ENCODE data around the gene CNTN5.

CNTN5 gene

GRCh38 chr11:99020352-99021225 is at the start of gene CNTN5:
CNTN5 (plus strand) TSS chr11:99020949.
- Mint-ChIP-seq H3K27ac (no peak within 1 kb of the TSS), H3K27me3 (peaks cover 45% of the 10 kb centered on the region), H3K4me1 (ENCODE audit: low read depth) (peaks cover 12% of the 10 kb centered on the region), H3K36me3 (ENCODE audit: low read depth) (no peaks in the 10 kb centered on the region), H3K9me3 (no peaks in the 10 kb centered on the region), H3K4me3 (peak within 1 kb of the TSS; percentile 52)
- DNase-seq = peak; percentile 36

DNA sequence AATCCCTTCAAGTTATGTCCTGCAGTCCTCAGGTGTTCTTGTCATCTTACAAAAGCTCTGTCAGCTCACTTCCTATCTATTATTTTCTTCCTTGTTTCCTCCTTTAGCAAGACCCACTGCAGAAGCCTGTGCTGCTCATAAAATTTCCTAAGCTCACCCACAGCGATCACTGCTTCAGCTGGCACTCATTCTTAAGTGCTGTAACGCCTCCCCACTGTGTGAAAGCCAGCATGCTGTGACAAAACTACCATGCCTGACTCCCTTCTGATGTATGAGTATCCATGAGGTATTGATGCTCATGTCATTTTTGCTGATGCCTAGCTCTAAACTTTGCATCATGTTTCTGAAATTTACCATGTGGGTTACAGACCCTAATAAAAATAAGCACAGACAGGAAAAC is 41.5 kb upstream of the CNTN5 start:
- Mint-ChIP-seq H3K9me3 (peaks cover 2% of the 10 kb centered on the region), H3K4me1 (ENCODE audit: low read depth) (no peaks in the 10 kb centered on the region), H3K27ac (no peak overlapping the region), H3K4me3 (no peak overlapping the region), H3K36me3 (ENCODE audit: low read depth) (no peaks in the 10 kb centered on the region), H3K27me3 (no peaks in the 10 kb centered on the region)
- no peak for DNase-seq

DNA sequence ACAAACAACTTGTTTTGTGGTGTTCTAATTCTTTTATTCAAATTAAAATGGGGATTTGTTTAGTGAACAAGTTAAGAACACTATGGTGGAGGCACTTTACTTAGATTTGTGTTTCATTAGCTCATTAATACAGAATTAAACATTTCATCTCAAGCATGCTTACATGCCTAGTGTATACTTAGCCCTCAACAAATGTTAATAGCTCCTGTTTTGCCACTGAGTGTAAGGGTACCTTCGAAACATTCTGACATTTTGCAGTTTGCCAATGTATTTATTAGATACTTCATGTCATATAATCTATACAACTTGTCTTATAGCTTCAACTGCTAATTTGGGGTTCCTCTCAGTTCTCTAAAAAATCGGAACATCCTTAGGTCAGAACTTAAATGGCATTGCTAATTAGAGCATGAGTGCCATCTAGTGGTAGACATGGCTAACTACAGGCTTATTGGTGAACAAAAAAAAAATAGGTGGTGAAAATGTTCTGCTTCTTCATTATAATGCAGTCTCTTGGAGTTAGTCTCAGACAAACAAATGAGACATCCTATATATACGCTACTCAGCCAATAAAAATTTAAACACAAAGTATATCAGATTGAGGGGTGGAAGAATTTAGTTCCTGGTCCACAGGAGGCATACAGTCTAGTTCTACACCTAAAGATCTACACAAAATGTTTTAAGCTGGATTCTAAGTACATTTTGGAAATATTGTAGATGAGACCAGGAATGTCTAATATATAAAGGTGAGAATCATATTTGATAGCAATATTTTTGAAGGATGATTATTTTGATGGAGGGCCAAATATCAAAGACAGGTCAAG is 4.9 kb upstream of the CNTN5 start:
- Mint-ChIP-seq H3K4me1 (ENCODE audit: low read depth) (peaks cover 9% of the 10 kb centered on the region), H3K36me3 (ENCODE audit: low read depth) (no peaks in the 10 kb centered on the region), H3K9me3 (no peaks in the 10 kb centered on the region), H3K4me3 (no peak overlapping the region), H3K27ac (no peak overlapping the region), H3K27me3 (peaks cover 31% of the 10 kb centered on the region)
- DNase-seq = no peak

GRCh38 chr11:99019696-99020095 is 1.1 kb upstream of the CNTN5 start:
- no peak overlapping the region for H3K4me3 Mint-ChIP-seq
- H3K27ac Mint-ChIP-seq = no peak overlapping the region
- H3K27me3 Mint-ChIP-seq = peaks cover 45% of the 10 kb centered on the region
- H3K36me3 Mint-ChIP-seq (ENCODE audit: low read depth) = no peaks in the 10 kb centered on the region
- H3K4me1 Mint-ChIP-seq (ENCODE audit: low read depth) = peaks cover 12% of the 10 kb centered on the region
- no peaks in the 10 kb centered on the region for H3K9me3 Mint-ChIP-seq
- DNase-seq = no peak

GRCh38 chr11:99037057-99037456 is 16.3 kb downstream of the CNTN5 start:
- no peaks in the 10 kb centered on the region for H3K36me3 Mint-ChIP-seq (ENCODE audit: low read depth)
- H3K4me3 Mint-ChIP-seq = no peak overlapping the region
- no peaks in the 10 kb centered on the region for H3K27me3 Mint-ChIP-seq
- no peak for DNase-seq
- no peak overlapping the region for H3K27ac Mint-ChIP-seq
- no peaks in the 10 kb centered on the region for H3K9me3 Mint-ChIP-seq
- no peaks in the 10 kb centered on the region for H3K4me1 Mint-ChIP-seq (ENCODE audit: low read depth)

- DNase-seq = no peak
- Mint-ChIP-seq H3K36me3 (ENCODE audit: low read depth) (no peaks in the 10 kb centered on the region), H3K27me3 (no peaks in the 10 kb centered on the region), H3K4me1 (ENCODE audit: low read depth) (no peaks in the 10 kb centered on the region), H3K27ac (no peak overlapping the region), H3K9me3 (peaks cover 14% of the 10 kb centered on the region), H3K4me3 (no peak overlapping the region)
Measured at GRCh38 chr11:99063331-99063730, 42.6 kb downstream of the CNTN5 start.

GRCh38 chr11:99065121-99065520 is 44.4 kb downstream of the CNTN5 start:
- Mint-ChIP-seq H3K4me1 (ENCODE audit: low read depth) (peaks cover 4% of the 10 kb centered on the region), H3K27me3 (no peaks in the 10 kb centered on the region), H3K4me3 (no peak overlapping the region), H3K9me3 (peaks cover 14% of the 10 kb centered on the region), H3K27ac (no peak overlapping the region), H3K36me3 (ENCODE audit: low read depth) (no peaks in the 10 kb centered on the region)
- no peak for DNase-seq

GRCh38 chr11:99066618-99067317 is 46.0 kb downstream of the CNTN5 start:
- Mint-ChIP-seq H3K36me3 (ENCODE audit: low read depth) (no peaks in the 10 kb centered on the region), H3K4me3 (no peak overlapping the region), H3K27me3 (no peaks in the 10 kb centered on the region), H3K9me3 (peaks cover 5% of the 10 kb centered on the region), H3K4me1 (ENCODE audit: low read depth) (peaks cover 6% of the 10 kb centered on the region), H3K27ac (no peak overlapping the region)
- no peak for DNase-seq

- H3K36me3 Mint-ChIP-seq (ENCODE audit: low read depth) = no peaks in the 10 kb centered on the region
- no peak overlapping the region for H3K27ac Mint-ChIP-seq
- H3K4me1 Mint-ChIP-seq (ENCODE audit: low read depth) = peaks cover 6% of the 10 kb centered on the region
- DNase-seq = no peak
- peaks cover 9% of the 10 kb centered on the region for H3K9me3 Mint-ChIP-seq
- H3K4me3 Mint-ChIP-seq = no peak overlapping the region
- no peaks in the 10 kb centered on the region for H3K27me3 Mint-ChIP-seq
Measured at GRCh38 chr11:99068832-99069231, 48.1 kb downstream of the CNTN5 start.

DNA sequence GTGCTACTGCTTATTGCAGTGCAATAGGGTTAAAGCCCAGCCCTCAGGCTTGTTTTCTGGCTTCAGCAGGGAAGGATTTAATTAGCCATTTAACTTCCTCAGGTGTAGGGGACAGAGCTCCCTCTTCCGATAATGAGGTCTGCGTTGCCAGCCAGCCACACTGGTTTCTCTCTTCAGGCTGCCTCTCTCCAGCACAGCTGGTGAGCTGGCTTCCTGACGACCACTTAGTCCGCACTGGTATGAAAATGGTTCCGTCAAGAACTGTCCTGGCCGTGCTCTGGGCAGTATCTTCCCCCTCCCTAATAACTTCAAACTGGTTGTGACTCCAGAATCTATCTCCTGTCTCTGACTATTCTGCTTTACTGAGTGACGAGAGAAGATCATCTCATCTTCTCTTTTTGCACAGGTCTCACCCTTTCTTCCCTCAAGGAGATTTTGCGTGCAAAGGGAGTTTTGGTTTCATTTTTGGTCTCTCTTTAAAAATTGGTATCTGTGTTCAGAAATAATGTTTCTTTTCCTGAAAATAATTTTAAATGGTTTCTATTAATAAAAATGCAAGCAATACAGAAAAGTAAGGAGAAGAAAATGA is 49.2 kb downstream of the CNTN5 start:
- no peak for DNase-seq
- Mint-ChIP-seq H3K4me1 (ENCODE audit: low read depth) (peaks cover 6% of the 10 kb centered on the region), H3K9me3 (peaks cover 6% of the 10 kb centered on the region), H3K4me3 (peak overlapping the region; percentile 54), H3K27me3 (no peaks in the 10 kb centered on the region), H3K27ac (no peak overlapping the region), H3K36me3 (ENCODE audit: low read depth) (no peaks in the 10 kb centered on the region)

DNA sequence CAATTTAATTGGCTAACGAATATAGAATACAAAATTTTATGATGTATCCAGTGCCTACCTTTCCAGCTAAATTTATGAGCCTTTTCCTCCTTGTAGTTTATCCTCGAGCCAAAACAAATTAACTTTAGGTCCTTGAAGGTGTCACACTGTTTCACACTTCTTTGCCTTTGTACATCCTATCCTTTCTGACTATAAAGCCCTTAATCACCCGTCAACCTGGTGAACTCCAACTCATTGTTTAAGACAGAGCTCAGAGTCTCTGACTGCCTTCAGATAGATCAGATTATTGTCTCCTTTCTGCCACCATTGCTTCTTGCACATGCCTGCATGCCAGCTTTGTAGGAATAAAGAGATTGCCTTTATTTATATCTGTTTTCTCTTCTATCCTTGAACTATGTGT is 58.8 kb downstream of the CNTN5 start:
- Mint-ChIP-seq H3K27me3 (no peaks in the 10 kb centered on the region), H3K27ac (no peak overlapping the region), H3K36me3 (ENCODE audit: low read depth) (no peaks in the 10 kb centered on the region), H3K4me1 (ENCODE audit: low read depth) (no peaks in the 10 kb centered on the region), H3K9me3 (no peaks in the 10 kb centered on the region), H3K4me3 (no peak overlapping the region)
- no peak for DNase-seq

GRCh38 chr11:99080154-99080553 is 59.4 kb downstream of the CNTN5 start:
- H3K4me3 Mint-ChIP-seq = no peak overlapping the region
- no peaks in the 10 kb centered on the region for H3K27me3 Mint-ChIP-seq
- no peaks in the 10 kb centered on the region for H3K36me3 Mint-ChIP-seq (ENCODE audit: low read depth)
- no peak overlapping the region for H3K27ac Mint-ChIP-seq
- no peak for DNase-seq
- no peaks in the 10 kb centered on the region for H3K4me1 Mint-ChIP-seq (ENCODE audit: low read depth)
- no peaks in the 10 kb centered on the region for H3K9me3 Mint-ChIP-seq

DNA sequence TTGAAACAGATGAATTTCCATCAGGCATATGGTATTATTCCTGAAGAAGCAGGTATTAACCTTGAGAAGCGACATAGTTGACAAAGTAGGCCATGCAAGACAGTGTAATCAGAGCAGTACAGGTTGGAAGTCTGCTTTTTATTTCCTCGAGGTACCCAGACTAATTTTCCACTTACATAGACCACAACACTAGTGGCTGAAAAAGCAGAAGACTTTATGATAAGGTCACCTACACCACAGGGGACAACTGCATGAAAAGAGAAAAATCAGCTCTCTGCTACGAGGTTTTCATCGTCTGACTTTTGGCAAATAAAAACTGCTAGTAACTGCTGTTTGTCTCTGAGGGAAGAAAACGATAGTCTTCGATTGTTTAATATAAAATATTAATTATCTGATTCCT is 77.5 kb downstream of the CNTN5 start:
- no peak overlapping the region for H3K4me3 Mint-ChIP-seq
- H3K36me3 Mint-ChIP-seq (ENCODE audit: low read depth) = no peaks in the 10 kb centered on the region
- DNase-seq = no peak
- no peaks in the 10 kb centered on the region for H3K27me3 Mint-ChIP-seq
- no peaks in the 10 kb centered on the region for H3K4me1 Mint-ChIP-seq (ENCODE audit: low read depth)
- H3K27ac Mint-ChIP-seq = no peak overlapping the region
- H3K9me3 Mint-ChIP-seq = peaks cover 8% of the 10 kb centered on the region

DNA sequence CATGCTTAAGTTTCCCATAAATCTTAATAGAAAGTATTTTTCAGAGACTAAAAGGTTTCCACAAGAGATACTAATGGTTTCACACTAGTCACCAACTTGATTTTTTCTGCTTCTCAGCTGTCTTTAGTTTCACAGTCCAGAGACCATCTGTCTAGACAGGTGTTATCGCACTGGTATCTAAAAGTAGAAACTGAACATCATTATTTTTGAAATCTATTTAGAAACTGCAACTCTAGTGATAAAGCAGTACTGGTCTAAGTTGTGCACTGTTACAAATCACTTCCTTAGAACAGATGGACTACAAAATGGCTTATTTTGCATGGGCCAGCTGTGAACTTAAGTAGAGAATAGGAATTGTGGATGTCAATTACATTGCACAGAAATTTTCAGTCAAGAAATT is 78.0 kb downstream of the CNTN5 start:
- Mint-ChIP-seq H3K4me3 (no peak overlapping the region), H3K4me1 (ENCODE audit: low read depth) (no peaks in the 10 kb centered on the region), H3K36me3 (ENCODE audit: low read depth) (no peaks in the 10 kb centered on the region), H3K27me3 (no peaks in the 10 kb centered on the region), H3K9me3 (peaks cover 8% of the 10 kb centered on the region), H3K27ac (no peak overlapping the region)
- no peak for DNase-seq
